Endothelial cell of umbilical vein (primary cell): ENCODE results near the gene S100A4.
"Not testable (repeated sequence)": the region's sequence is repeated elsewhere in the genome, so short reads cannot be mapped to it uniquely, and the experiment has no call there.

Experiments used
- POLR2AphosphoS5 ChIP-seq: IDR thresholded peaks from 2 replicates; pipeline ENCODE4 v1.6.1; 2012; ENCODE audit warnings: low read depth, mild to moderate bottlenecking, control low read depth, low read length, moderate library complexity; ENCODE audit not compliant: insufficient read depth
- TF ChIP-seq, protein P1 (sequence below): IDR thresholded peaks from 2 replicates; pipeline ENCODE4 v1.6.1; 2011; ENCODE audit not compliant: insufficient read depth, insufficient read length
- TF ChIP-seq, protein P2 (sequence below), 2 donors: IDR thresholded peaks; 1 replicate in 1 of 2; 2 replicates in 1 of 2; pipeline ENCODE4 v1.5.1; 2011; ENCODE audit warnings: low read length in 2 of 2, mild to moderate bottlenecking in 2 of 2, moderate library complexity in 2 of 2, control low read depth in 1 of 2, inconsistent platforms in 1 of 2, low read depth in 1 of 2; ENCODE audit not compliant: insufficient read depth in 1 of 2; ENCODE audit errors: extremely low read depth in 1 of 2

DNA sequence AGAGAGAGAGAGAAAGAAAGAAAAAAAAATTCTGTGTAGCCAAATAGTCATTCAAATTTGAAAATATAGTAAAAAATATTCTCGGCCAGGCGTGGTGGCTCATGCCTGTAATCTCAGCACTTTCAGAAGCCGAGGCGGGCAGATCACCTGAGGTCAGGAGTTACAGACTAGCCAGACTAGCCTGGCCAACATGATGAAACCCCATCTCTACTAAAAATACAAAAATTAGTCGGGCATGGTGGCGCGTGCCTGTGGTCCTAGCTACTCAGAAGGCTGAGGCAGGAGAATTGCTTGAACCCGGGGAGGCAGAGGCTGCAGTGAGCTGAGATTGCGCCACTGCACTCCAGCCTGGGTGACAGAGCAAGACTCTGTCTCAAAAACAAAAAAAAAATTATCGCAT lies 42.4 kb upstream of the S100A4 start:
- TF ChIP-seq, protein P1, sequence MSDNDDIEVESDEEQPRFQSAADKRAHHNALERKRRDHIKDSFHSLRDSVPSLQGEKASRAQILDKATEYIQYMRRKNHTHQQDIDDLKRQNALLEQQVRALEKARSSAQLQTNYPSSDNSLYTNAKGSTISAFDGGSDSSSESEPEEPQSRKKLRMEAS, result not testable (repeated sequence)
- TF ChIP-seq, protein P2, sequence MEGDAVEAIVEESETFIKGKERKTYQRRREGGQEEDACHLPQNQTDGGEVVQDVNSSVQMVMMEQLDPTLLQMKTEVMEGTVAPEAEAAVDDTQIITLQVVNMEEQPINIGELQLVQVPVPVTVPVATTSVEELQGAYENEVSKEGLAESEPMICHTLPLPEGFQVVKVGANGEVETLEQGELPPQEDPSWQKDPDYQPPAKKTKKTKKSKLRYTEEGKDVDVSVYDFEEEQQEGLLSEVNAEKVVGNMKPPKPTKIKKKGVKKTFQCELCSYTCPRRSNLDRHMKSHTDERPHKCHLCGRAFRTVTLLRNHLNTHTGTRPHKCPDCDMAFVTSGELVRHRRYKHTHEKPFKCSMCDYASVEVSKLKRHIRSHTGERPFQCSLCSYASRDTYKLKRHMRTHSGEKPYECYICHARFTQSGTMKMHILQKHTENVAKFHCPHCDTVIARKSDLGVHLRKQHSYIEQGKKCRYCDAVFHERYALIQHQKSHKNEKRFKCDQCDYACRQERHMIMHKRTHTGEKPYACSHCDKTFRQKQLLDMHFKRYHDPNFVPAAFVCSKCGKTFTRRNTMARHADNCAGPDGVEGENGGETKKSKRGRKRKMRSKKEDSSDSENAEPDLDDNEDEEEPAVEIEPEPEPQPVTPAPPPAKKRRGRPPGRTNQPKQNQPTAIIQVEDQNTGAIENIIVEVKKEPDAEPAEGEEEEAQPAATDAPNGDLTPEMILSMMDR (IDR thresholded peaks at IDR 0.05; ENCODE audit: extremely low read depth in 1 of 2, insufficient read depth in 1 of 2, low read depth in 1 of 2, low read length in 2 of 2), result not testable (repeated sequence)
- TF ChIP-seq POLR2AphosphoS5, result not testable (repeated sequence)
